Islet of Langerhans (tissue), 1 donor: Measurements from ENCODE around the gene ITPKC.

Experiments used
- FAIRE-seq: peaks from one replicate; lab custom pipeline; 2011; peaks lifted over from hg19 to GRCh38; lab: Jason Lieb, UNC

Gene ITPKC

DNA sequence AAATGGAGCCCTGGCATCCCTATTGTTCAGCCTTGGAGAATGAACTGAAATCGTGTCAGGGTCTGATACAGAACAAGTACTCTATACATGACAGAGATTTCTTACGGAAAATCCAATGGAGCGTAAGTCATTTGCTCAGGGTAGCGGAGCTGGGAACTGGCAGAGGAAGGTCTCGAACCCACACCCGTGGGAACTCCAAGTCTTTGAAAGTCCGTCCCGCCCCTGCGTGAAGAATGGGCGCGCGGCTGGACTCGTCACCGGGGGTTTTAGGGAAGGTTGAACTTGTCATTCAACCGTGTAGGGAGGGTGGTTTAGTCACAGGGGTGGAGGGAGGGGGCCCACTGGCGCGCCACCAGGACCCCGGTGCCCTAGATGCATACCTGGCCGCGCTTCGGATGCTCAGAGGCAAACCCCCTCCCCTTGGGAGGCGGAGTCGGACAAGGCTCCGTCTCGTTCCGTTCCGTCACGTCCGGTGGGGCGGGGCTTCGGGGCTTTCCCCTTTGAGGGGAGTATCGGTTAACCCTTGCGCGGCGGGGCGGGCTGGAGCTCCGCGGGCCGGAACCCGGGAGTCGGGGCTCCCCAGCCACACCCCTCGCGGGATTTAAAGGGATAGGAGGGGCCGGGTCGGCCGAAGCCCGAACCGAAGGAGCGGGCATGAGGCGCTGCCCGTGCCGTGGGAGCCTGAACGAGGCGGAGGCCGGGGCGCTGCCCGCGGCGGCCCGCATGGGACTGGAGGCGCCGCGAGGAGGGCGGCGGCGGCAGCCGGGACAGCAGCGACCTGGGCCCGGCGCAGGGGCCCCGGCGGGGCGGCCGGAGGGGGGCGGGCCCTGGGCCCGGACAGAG, at the start of gene ITPKC, which contains the start of gene COQ8B:
Gene ITPKC (plus strand): TSS at position 631 of the 843 bp plus-strand sequence. CDS start 24 bp downstream, at position 655.
Gene COQ8B (minus strand): TSS at position 405 of the 843 bp plus-strand sequence. CDS start 2,254 bp downstream, outside the sequence.
- FAIRE-seq, result no peak

DNA sequence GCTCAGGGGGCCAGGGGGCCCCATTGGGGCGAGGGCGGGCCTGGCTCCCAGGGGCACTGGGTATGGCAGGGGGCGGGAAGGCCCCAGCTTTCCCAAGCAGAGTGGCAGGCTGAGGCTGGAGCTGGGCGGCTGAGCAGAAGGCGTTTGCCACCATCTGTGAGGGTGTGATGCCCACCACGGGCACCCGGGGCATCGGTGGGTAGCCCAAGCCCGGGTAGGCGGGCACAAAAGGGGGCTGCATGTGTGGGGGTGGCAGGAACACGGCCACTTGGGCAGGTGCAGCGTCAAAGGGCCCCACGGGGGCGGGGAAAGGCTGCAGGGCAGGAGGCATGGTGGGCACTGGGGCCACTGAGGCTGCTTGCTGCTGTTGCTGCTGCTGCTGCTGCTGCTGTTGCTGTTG, 49.3 kb upstream of the ITPKC start:
- FAIRE-seq, result no peak

DNA sequence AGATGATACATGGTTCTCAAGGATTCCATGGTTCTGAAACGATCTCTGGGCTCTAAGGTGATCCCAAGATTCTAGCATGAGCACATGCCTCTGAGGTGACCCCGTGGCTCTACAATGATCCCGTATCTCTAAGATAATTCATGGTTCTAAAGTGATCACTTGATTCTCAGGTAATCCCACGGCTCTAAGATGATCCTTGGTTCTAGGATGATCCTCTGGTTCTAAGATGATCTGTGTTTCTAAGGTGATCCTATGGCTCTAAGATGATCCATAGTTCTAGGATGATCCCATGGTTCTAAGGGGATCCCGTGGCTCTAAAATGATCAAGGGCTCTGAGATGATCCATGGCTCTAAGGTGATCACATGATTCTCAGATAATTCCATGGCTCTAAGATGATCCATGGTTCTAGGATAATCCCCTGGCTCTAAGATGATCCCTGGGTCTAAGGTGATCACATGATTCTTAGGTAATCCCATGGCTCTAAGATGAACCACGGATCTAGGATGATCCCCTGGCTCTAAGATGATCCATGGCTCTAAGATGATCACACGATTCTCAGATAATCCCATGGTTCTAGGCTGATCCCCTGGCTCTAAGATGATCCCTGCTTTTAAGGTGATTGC, 47.8 kb upstream of the ITPKC start:
- FAIRE-seq, result no peak

DNA sequence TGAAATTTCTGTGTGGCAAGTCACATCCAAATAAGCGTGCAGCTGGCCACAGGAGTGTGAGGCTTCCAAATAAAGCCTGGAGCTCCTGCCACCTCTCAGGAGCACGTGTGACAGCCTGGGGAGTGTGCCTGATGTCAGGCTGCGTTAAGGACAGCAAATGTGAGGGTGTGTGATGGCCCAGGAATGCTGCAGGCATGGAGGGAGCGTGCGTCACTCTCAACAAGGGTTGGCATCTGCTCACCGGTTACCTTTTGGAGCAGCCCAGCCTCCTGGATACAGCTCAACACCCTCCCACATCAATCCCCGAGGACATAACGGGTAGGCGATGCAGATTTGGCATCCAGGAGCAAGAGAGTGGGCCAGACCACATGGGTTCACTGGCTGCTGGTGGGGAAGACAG, 45.5 kb upstream of the ITPKC start:
- FAIRE-seq, result no peak

DNA sequence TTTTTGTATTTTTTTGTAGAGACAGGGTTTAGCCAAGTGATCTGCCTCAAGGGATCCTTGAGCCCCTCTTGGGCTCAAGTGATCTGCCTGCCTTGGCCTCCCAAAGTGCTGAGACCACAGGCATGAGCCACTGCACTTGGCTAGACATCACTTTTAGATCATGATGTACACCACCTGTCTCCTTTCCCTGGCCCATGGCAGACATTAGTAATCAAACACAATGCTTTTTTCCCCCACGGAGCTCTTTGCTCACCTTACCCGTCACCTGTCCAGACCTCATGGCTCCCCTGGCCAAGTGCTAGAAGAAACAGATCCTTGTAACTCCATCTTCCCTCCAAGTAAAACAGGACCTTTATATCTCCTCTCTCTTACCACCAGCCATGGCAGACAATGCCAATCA, 44.9 kb upstream of the ITPKC start:
- FAIRE-seq, result no peak

DNA sequence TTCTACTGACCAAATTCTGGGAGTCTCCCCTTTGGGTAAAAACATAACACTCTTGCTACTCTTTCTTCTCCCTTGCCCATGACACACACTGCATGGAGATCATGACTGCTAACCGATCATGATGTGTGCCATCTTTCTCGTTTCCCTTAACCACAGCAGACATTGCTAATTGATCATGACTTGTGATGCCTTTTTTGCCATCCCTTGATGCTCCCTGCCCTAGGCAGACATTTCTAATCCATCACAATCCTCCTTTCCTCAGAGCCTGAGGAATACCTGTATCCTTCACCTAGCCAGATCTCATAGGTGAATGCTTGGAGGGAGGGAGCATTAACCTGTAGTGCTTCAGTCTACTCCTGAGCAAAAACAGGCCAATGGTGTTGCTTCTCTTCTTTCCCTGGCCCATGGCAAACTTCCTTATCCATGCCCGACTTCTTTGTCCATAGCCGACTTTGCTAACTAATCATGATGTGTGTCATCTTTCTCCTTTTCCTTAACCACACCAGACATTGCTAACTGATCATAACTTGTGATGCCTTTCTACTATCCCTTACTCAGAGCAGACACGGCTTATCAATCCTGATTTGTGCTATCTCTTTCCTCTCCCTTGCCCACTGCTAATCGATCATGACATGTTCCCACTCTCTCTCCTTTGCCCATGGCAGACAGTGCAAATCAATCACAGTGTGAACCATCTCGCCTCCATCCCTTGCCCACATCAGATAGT, 44.2 kb upstream of the ITPKC start:
- FAIRE-seq, result no peak

DNA sequence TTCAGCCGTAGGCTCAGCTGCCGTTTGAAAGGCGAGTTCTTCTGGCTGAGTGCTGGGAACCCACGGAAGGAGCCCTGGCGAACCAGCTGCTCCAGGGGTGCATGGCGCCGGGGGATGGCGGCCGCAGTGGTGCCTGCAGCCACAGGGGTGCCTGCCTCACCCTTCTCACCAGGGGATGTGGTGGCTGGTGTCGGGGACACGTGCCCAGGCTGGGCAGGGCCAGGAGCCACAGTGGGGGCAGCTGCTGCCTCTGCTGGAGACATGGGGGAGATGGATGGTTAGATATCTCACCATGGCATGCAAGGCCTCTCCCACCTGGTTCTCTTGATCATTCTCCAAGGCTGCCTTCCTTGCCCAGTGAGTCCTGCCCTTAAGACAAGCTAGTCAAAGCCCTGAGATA, 43.5 kb upstream of the ITPKC start:
- FAIRE-seq, result no peak

DNA sequence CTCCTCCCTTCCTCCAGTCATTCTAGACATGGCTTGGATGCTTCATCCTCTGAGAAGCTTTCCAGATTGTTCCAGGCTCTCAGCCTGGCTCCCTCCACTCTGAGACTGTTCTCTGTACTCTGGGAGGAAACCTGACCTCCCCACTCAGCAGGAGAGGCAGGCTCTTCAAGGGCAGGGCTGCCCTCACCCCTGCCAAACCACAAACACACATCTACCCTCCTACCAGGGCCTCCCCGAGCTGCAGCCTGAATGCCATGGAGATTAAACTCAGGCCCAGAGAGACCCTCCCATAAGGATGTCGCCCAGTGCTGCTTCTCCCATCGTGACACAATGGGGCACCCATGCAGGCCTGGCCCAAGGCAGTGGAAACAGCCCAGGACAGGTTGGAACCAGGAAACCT, 42.6 kb upstream of the ITPKC start:
- no peak for FAIRE-seq

DNA sequence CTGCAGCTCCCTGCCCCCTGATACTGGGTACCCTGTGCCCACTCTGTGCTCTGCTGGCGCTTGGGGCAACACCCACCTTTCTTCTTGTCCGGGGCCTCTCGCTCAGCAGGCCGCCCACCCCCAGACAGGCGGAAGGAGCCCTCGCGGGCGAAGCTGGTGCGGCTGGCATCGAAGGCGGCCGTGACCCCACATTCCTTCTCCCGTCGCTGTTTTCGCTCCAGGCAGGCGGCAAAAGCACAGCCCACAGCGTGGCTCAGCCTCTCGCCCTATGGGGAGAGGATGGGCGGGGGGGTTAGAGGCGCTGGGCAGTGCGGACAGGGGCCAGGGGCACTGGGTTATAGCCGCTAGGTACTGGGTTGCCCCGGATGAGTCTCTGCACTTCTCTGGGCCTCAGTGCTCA, 39.8 kb upstream of the ITPKC start:
- no peak for FAIRE-seq

DNA sequence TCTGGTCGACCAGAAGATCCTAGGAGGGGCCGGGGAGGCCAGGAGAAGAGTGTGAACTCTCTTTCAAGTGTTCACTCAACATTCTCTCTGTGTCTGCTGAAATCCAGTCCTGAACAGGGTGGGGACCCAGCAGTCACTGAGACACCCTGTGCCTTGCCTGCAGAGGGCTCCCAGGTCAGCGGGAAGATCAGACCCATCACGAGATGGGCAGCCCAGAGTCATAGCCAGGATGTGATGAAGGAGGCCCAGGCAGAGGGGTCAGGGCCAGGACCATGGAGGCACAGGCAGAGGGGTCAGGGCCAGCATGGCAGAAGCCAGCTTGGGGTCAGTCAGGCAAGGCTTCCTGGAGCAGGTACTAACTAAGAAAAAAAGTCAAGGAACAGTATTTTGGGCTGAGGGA, 35.9 kb upstream of the ITPKC start:
- FAIRE-seq, result no peak

DNA sequence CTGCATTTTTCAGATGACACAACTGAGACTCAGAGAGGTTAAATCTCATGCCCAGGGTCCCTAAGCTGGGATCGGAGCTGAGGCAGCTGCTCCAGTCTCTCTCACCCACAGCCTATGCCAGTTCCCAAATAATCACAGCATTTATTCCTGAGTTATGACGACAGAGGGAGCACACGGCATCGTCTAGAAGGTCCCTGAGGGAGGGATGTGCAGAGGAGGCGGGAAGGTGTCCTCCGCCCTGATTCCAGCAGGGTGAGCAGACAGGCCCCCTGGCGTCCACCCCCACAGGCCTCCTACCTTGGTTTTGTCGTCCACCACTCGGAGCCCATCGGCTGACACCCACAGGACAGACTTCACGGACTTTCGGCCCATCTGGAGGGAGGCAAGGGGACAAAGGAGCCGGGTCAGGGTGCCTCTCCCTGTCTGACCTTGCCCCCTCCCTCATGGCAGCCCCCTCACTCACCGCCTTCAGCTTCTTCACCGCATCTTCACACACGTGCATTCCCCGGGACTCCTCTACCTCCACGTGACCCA, 34.4 kb upstream of the ITPKC start:
- no peak for FAIRE-seq

DNA sequence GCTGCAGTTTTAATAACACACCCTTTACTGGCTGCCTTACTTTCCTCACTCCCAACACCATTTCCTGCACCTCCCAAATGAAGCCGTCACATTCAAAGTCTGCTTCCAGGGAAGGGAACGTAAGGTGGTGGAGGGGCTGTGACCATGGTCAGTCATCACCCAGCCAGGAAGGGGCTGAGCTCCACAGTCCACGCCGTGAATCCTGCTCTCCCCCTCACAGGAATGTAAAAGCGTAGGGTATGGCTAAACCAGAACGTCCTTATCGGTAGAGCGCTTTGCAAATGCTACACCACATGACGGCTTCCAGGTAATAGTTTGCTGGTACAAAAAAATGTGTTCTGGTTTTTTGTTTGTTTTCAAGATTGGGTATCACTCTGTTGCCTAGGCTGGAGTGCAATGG, 33.5 kb upstream of the ITPKC start:
- no peak for FAIRE-seq

DNA sequence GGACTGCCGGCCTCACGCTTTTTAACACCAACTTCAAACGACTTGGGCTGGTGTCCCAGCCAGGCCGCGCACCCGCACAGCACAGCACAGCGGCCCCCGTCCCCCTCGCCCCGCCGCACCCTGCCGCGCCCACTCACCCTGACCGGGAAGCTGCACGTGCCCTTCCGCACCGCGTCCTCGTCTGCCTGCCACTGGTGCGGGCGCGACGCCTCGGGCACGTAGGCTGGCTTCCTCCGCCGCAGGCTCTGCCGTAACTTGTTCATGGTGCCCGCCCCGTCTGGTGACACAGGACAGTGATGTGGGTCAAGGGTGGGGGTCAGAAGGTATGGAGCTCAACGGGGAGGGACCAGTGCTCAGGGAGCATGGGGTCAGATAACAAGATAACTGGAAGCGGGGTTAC, 32.6 kb upstream of the ITPKC start:
- FAIRE-seq, result no peak

DNA sequence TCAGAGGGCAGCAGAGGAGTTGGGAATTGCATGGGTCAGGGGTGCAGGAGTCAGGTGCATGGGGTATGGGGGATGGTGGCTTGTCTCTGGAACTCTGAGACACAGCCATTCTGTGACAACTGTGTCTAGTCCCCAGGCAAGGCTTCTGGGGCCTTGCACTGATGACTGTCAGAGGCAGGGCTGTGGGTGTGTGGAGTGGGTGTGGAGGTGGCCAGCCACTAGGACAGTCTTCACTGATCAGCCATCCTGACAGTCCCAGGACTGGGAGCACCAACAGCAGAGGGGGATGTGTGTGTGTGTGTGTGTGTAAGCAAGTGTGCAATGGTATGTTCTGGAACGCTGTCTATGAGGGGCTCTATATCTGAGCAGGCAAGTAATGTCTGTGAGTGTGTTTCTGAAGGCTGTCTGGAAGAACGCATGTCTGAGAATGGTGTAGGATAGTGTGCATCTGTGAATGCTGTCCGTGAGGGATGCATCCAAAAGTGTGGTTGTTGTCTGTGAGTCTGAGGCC, 31.8 kb upstream of the ITPKC start:
- FAIRE-seq, result no peak

DNA sequence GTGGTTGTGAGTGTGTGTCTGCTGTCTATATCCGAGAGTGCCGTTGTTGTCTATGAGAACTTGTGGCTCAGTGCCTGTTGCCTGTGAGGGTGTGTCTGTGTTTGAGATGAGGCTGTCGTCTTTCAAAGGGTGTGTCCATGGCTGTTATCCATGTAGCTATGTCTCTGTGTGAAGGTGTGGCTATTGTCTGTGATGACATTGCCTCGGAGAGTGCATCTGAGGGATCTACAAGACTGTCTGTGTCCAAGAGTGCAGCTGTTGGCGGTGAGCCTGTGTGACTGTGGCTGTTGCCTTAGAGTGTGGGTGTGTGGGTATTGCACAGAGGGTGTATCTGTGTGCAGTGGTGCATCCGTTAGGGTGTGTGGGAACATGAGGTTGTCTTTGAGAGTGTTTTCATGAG, 31.3 kb upstream of the ITPKC start:
- no peak for FAIRE-seq

DNA sequence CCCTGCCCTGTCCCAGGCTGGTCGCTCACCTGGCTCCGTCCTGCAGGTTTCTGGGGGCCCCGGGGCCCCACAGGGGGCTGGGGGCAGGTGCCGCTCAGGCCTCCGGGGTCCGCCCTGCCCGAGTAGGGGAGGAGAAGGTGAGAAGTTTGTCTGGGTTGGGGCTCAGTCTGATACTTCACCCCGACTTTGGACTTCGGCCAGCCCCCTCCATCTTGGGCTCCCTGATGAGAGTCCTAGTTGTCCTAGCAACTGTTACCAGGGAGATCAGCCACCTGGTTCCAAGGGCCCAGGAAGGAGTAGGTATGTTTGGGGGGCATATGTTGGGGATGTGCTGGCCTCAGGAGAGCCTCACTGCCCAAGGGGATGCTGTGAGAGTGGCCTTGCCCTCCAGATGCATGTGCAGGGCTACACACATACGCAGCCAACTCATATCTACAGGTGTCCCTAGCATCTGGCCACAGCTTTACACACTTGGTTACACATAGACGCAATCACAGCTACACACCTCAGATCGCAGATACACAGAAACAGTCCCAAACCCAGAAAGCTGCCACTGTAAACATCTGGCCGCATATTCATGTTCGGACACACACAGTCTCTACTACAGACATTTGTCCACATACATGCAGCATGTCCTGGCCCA, 29.9 kb upstream of the ITPKC start:
- FAIRE-seq, result no peak

DNA sequence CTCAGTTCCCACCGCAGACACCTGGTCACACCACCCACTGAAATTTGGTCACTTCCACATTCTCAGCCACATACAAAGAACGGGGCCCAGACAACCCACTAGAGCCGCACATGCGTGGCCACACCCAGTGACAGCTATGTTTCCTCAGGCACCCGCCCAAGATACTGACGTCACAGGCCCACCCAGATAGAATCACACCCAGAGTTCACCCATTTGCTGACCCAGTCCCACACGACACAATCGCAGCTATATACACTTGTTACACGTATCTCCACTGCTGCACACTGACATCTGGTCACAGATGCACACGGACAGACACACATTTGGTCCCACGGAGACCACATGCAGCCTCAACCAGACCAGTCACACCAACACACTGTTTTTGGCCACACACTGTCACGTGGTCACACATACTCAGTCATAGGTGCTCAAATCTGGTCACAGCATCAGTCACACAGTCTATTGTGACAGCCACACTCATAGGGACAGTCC, 29.3 kb upstream of the ITPKC start:
- no peak for FAIRE-seq

DNA sequence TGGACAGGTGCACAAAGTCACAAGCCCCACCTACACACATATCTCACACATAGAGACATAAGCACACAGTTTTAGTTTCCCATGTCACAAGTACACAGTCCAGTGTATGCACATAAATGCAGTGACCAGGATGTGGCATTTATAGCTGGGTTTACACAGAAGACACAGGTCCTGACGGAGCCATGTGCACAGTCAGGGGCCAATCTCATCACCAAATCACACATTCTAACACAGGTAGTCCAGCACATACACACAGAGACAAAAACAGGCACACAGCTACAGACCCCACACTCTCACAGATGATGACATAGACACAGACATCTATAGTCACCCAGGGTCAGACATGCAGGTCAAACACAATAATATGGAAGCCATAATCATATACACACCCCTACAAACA, 28.6 kb upstream of the ITPKC start:
- no peak for FAIRE-seq

DNA sequence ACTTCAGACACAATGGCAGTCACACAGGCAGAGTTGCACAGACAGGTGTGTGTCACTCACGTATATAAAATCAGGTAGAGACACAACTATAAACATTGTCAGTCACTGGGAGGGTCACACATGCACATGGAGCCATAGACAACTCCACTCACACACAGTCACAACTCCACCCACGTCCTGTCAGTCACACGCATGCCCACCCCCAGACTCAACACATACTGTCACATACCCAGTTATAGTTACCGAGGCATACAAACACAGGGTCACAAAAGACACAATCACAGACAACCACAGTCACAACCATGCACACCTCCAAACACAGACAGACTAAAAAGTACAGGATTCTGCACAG, 27.9 kb upstream of the ITPKC start:
- no peak for FAIRE-seq

DNA sequence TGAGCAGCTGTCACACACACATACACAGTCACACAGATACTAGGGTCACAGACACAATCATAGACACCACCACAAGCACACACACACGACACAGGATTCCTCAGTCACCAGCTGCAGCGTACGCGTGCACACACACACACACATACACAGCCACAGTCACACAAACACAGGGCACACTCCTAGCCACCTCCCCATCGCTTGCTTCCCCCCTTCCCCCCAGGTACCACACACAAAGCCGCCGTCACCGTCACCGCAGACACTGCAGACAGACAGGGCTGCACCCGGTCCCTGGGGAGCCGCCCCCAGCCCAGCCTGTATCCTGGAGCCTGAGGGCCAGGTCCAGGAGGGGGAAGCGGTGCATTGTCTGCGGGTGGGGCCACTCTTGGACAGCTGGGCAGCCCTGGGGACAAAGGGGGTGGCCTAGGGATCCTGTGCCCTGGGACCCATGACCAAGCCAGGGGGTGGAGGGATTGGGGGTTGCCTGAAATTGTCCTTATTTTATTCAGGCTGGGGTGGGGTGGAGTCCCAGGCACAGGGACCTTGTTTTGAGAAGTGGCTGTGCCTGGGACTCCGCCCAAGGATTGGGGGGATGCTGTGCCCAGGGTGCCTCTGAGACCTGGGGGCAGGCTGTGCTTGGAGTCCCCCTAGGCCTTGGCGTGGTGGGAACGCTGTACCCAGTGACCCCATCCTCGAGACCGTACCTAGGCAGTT, 27.4 kb upstream of the ITPKC start:
- no peak for FAIRE-seq

DNA sequence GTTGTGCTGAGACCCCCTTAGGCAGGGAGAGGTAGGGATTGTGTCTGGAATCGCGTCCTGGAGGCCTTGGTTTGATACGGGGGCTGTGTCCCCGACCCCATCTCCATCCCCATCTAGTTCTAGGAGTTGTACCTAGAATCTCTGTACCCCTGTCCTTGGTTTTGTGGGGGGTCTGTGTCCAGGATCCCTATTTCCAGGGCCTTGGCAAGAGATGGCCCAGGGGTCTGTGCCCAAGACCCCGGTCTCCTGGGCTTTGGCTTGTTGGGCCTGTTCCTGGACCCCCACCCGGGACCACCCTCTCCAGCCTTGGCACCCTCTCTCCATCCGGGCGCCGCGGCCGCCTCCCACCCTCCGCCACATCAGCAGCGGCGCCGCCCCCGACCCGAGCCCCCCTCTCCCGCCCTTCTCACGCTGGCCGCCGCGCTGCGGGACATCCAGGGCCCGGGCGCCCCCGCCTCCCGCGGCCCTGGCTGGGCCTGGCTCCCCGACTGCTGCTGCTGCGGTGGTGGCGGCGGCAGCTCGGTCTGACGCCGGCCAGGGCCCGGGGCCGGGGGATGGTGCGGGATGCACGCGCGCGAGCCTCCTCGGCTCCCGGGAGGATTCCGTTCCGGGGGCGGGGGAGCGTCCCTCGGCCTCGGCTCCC, 26.7 kb upstream of the ITPKC start, which contains the start of gene NUMBL:
Gene NUMBL (minus strand): TSS at position 602 of the 643 bp plus-strand sequence. CDS start 168 bp downstream, at position 434.
- FAIRE-seq, result no peak
